MCF 10A (cell line): ENCODE data around the gene GLT6D1. TPM values are rescaled to one million over a fixed set of nuclear protein-coding genes. Genes with fewer than 3 reads are reported as not detected.

Source experiments
- BruUV-seq: library from RNA; stranded (reverse); fragments of 400-500 nt; replicated peaks from 2 replicates; lab custom pipeline; 2021; lab: Mats Ljungman, UMichigan
- CTCF ChIA-PET: fragments of 300-600 bp; sonication (Branson Sonifier 250); formaldehyde crosslinking; extraction: SDS; loops from one replicate; lab custom pipeline; 2021; ENCODE audit warnings: antibody characterized with exemption, inconsistent platforms; lab: Yijun Ruan, JAX
- POLR2A ChIA-PET: fragments of 300-600, 350-650 bp; sonication (Branson Sonifier 250); formaldehyde crosslinking; extraction: SDS; loops from one replicate; lab custom pipeline; 2020; ENCODE audit warnings: antibody characterized with exemption, inconsistent platforms; lab: Yijun Ruan, JAX
- DNase-seq: peaks from one replicate; pipeline ENCODE4 v3.0.0-alpha.2; 2018; ENCODE audit not compliant: unreplicated experiment
- H3K27ac Mint-ChIP-seq: one replicate; pipeline ENCODE4 v1.8.0; 2022; ENCODE audit warnings: mild to moderate bottlenecking, low read depth, mixed read lengths; ENCODE audit not compliant: unreplicated experiment
- H3K27me3 Mint-ChIP-seq: one replicate; pipeline ENCODE4 v1.8.0; 2022; ENCODE audit warnings: mixed read lengths; ENCODE audit not compliant: insufficient read depth, unreplicated experiment
- H3K36me3 Mint-ChIP-seq: one replicate; pipeline ENCODE4 v1.8.0; 2022; ENCODE audit warnings: mild to moderate bottlenecking, moderate library complexity, mixed read lengths; ENCODE audit not compliant: insufficient read depth, unreplicated experiment
- H3K4me1 Mint-ChIP-seq: one replicate; pipeline ENCODE4 v1.8.0; 2022; ENCODE audit warnings: mixed read lengths; ENCODE audit not compliant: insufficient read depth, unreplicated experiment
- H3K4me3 Mint-ChIP-seq: one replicate; pipeline ENCODE4 v1.8.0; 2022; ENCODE audit warnings: mild to moderate bottlenecking, moderate library complexity, mixed read lengths; ENCODE audit not compliant: unreplicated experiment
- H3K9me3 Mint-ChIP-seq: one replicate; pipeline ENCODE4 v1.8.0; 2022; ENCODE audit warnings: mixed read lengths; ENCODE audit not compliant: unreplicated experiment
- intact Hi-C: fragments of 100-400 bp; cut with micrococcal nuclease; formaldehyde crosslinking; loops from 2 replicates; pipeline ENCODE4 v1.14.1; 2022
- total RNA-seq: library from RNA; stranded (reverse); gene quantifications from 2 replicates; pipeline ENCODE4 v1.2.3, GENCODE V29; 2022
- TF ChIP-seq, protein P1 (sequence below): fragments of 200-600 bp; IDR thresholded peaks from one replicate; pipeline ENCODE4 v1.8.0; 2022; ENCODE audit warnings: antibody characterized with exemption, mild to moderate bottlenecking; ENCODE audit not compliant: unreplicated experiment

The GLT6D1 gene
- total RNA-seq, 1 experiment from 2014 or later = not detected

- TF ChIP-seq, protein P1, sequence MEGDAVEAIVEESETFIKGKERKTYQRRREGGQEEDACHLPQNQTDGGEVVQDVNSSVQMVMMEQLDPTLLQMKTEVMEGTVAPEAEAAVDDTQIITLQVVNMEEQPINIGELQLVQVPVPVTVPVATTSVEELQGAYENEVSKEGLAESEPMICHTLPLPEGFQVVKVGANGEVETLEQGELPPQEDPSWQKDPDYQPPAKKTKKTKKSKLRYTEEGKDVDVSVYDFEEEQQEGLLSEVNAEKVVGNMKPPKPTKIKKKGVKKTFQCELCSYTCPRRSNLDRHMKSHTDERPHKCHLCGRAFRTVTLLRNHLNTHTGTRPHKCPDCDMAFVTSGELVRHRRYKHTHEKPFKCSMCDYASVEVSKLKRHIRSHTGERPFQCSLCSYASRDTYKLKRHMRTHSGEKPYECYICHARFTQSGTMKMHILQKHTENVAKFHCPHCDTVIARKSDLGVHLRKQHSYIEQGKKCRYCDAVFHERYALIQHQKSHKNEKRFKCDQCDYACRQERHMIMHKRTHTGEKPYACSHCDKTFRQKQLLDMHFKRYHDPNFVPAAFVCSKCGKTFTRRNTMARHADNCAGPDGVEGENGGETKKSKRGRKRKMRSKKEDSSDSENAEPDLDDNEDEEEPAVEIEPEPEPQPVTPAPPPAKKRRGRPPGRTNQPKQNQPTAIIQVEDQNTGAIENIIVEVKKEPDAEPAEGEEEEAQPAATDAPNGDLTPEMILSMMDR = no peak
- Mint-ChIP-seq H3K36me3 (no peaks in the 10 kb centered on the region), H3K4me3 (no peak overlapping the region), H3K27ac (no peak overlapping the region), H3K27me3 (peaks cover 31% of the 10 kb centered on the region), H3K9me3 (no peaks in the 10 kb centered on the region), H3K4me1 (no peaks in the 10 kb centered on the region)
- no peak for DNase-seq
- POLR2A ChIA-PET = interaction anchor here (0.6 kb wide), 1 partner anchor 64 kb away, joined by 3 read pairs; no protein-coding TSS in a partner anchor
- CTCF ChIA-PET = interaction anchor here (0.6 to 1.8 kb wide), 9 partner anchors 8 to 839 kb away, joined by 3 to 6 read pairs (median 4); no protein-coding TSS in a partner anchor
- no TSS peak for BruUV-seq
- intact Hi-C loops = loop anchor here (5.0 to 10.0 kb wide), 4 partner anchors 100 to 678 kb away; partner anchors contain the start of genes KCNT1 and UBAC1
These were observed 34.7 kb downstream of the GLT6D1 start for GRCh38 chr9:135604437-135605237.

DNA sequence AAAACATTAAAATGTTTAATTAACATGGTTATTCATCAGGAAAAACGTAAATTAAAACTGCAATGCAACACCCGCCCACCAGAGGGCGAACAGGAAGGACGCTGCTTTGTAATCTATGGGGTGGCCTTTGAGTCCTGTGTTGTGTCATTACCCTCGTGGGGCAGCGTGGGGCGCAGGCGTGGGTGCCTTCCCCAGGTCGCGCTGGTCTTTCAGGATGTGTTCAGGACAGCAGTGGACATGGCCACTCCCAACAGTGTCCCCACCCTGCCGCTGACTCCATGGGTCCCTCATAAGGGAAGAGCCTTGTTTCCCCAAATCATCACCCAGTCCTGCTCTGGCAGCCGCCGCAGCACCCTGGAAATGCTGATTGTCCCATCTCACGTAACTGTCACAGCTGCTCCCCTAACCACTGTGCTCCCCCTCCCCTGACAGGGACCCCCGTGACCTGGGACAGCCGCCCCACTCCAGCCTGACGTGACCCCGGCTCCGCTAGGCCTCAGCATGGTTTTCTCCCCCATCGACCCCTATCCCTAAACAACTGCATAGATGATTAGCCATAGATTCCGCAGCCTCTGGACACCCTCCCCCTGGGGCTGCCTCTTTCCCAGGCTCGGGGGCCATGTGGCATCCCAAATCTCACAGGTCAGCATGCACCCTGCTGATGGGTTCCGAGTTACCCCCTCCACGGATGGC is 36.4 kb downstream of the GLT6D1 start:
- ChIA-PET POLR2A (interaction anchor here (0.6 kb wide), 1 partner anchor 349 kb away, joined by 3 read pairs; no protein-coding TSS in a partner anchor), CTCF (interaction anchor here (0.6 to 1.8 kb wide), 30 partner anchors 8 to 900 kb away, joined by 3 to 7 read pairs (median 4); partner anchors contain the start of gene UBAC1)
- TF ChIP-seq, protein P1 = peak; percentile 72
- no peak overlapping the region for H3K4me3 Mint-ChIP-seq
- DNase-seq = peak; percentile 51
- no peaks in the 10 kb centered on the region for H3K4me1 Mint-ChIP-seq
- peaks cover 39% of the 10 kb centered on the region for H3K27me3 Mint-ChIP-seq
- intact Hi-C loops = loop anchor here (5.0 to 10.0 kb wide), 4 partner anchors 102 to 679 kb away; partner anchors contain the start of genes KCNT1 and UBAC1
- H3K9me3 Mint-ChIP-seq = no peaks in the 10 kb centered on the region
- BruUV-seq = no TSS peak
- H3K36me3 Mint-ChIP-seq = no peaks in the 10 kb centered on the region
- no peak overlapping the region for H3K27ac Mint-ChIP-seq

GRCh38 chr9:135601988-135602387 is 37.4 kb downstream of the GLT6D1 start:
- intact Hi-C loops = loop anchor here (5.0 to 10.0 kb wide), 4 partner anchors 103 to 680 kb away; partner anchors contain the start of genes KCNT1 and UBAC1
- no TSS peak for BruUV-seq
- Mint-ChIP-seq H3K9me3 (no peaks in the 10 kb centered on the region), H3K36me3 (no peaks in the 10 kb centered on the region), H3K27me3 (peaks cover 49% of the 10 kb centered on the region), H3K4me3 (no peak overlapping the region), H3K4me1 (no peaks in the 10 kb centered on the region), H3K27ac (no peak overlapping the region)
- TF ChIP-seq, protein P1 = no peak
- POLR2A ChIA-PET = no interaction called here
- CTCF ChIA-PET = interaction anchor here (0.7 to 1.8 kb wide), 8 partner anchors 13 to 527 kb away, joined by 3 to 5 read pairs (median 4); no protein-coding TSS in a partner anchor
- no peak for DNase-seq
